Endothelial cell of umbilical vein (primary cell): ENCODE measurements around the gene TYK2. TPM values are rescaled to one million over a fixed set of nuclear protein-coding genes. Genes with fewer than 3 reads are reported as not detected.

Experiments used
- BruUV-seq: library from RNA; stranded (reverse); fragments of 400-500 nt; replicated peaks from 2 replicates; lab custom pipeline; 2021; lab: Mats Ljungman, UMichigan
- CTCF ChIA-PET: fragments of 300-600, 350-600 bp; sonication (Branson Sonifier 250); formaldehyde crosslinking; loops from one replicate; lab custom pipeline; 2021; ENCODE audit warnings: antibody characterized with exemption, inconsistent platforms; lab: Charles Lee
- POLR2A ChIA-PET: fragments of 300-600, 350-600 bp; sonication (Branson Sonifier 250); formaldehyde crosslinking; loops from one replicate; lab custom pipeline; 2021; ENCODE audit warnings: antibody characterized with exemption, inconsistent platforms; lab: Charles Lee
- DNase-seq: peaks from one replicate; pipeline ENCODE4 v3.0.0-alpha.2; 2011; ENCODE audit warnings: low read depth, low spot score
- FAIRE-seq: peaks from 2 replicates; lab custom pipeline; 2011; peaks lifted over from hg19 to GRCh38; lab: Jason Lieb, UNC
- H2AFZ ChIP-seq: 2 replicates; pipeline ENCODE4 v1.6.0; 2012; ENCODE audit warnings: low read depth, low read length, control low read depth, inconsistent platforms
- H3K27ac ChIP-seq: 2 replicates; pipeline ENCODE4 v1.5.1; 2011; ENCODE audit warnings: low read depth, mild to moderate bottlenecking, control low read depth, low read length, moderate library complexity; ENCODE audit not compliant: insufficient read depth
- H3K27me3 ChIP-seq, 2 experiments: 2 replicates each; pipeline versions ENCODE4 v1.6.0 to v1.6.1; 2011; ENCODE audit warnings: low read length in 2 of 2, mixed read lengths in 1 of 2; ENCODE audit not compliant: control insufficient read depth in 2 of 2, insufficient read depth in 2 of 2
- H3K36me3 ChIP-seq, 2 experiments: 2 replicates in 1 of 2; 3 replicates in 1 of 2; pipeline ENCODE4 v1.5.1; 2011; ENCODE audit warnings: low read length in 2 of 2, mild to moderate bottlenecking in 1 of 2, moderate library complexity in 1 of 2; ENCODE audit not compliant: control insufficient read depth in 2 of 2, insufficient read depth in 2 of 2; ENCODE audit errors: extremely low read depth in 1 of 2
- H3K4me1 ChIP-seq: 3 replicates; pipeline ENCODE4 v1.5.1; 2011; ENCODE audit warnings: mild to moderate bottlenecking, low read length; ENCODE audit not compliant: control insufficient read depth, insufficient read depth; ENCODE audit errors: extremely low read depth
- H3K4me2 ChIP-seq: 2 replicates; pipeline ENCODE4 v1.6.1; 2011; ENCODE audit warnings: low read length, control low read depth, mixed read lengths; ENCODE audit not compliant: insufficient read depth
- H3K4me3 ChIP-seq, 3 experiments: fragments of 200-600 bp in 1 of 3; sonication (generic), shearing (Covaris generic) in 1 of 3; replicated peaks in 1 of 3; 2 replicates each; pipeline ENCODE4 v1.5.1; 2011 to 2016; ENCODE audit warnings: control low read depth in 3 of 3, low read length in 3 of 3, mild to moderate bottlenecking in 2 of 3, inconsistent platforms in 1 of 3, low read depth in 1 of 3, moderate library complexity in 1 of 3; ENCODE audit not compliant: insufficient read depth in 1 of 3
- H3K79me2 ChIP-seq: 2 replicates; pipeline ENCODE4 v1.6.0; 2012; ENCODE audit warnings: low read length, inconsistent platforms; ENCODE audit not compliant: control insufficient read depth, insufficient read depth
- H3K9ac ChIP-seq: replicated peaks from 2 replicates; pipeline ENCODE3; 2011; ENCODE audit warnings: low read length, control low read depth; ENCODE audit not compliant: insufficient read depth; ENCODE audit errors: extremely low read depth
- H3K9me1 ChIP-seq: replicated peaks from 3 replicates; pipeline ENCODE4 v1.6.0; 2011; ENCODE audit warnings: mild to moderate bottlenecking, low read length; ENCODE audit not compliant: control insufficient read depth, insufficient read depth; ENCODE audit errors: extremely low read depth
- H3K9me3 ChIP-seq: replicated peaks from 2 replicates; pipeline ENCODE4 v1.5.1; 2012; ENCODE audit warnings: low read length, inconsistent platforms; ENCODE audit not compliant: control insufficient read depth, insufficient read depth
- H4K20me1 ChIP-seq: replicated peaks from 2 replicates; pipeline ENCODE3; 2011; ENCODE audit warnings: mild to moderate bottlenecking, low read length; ENCODE audit not compliant: control insufficient read depth, insufficient read depth; ENCODE audit errors: extremely low read depth
- EZH2 ChIP-seq: IDR thresholded peaks from 2 replicates; pipeline ENCODE4 v1.6.1; 2012; ENCODE audit warnings: borderline replicate concordance, low read depth, mild to moderate bottlenecking, moderate library complexity, low read length, inconsistent platforms; ENCODE audit not compliant: severe bottlenecking
- FOS ChIP-seq: IDR thresholded peaks from 2 replicates; pipeline ENCODE4 v1.6.1; 2011; ENCODE audit warnings: mild to moderate bottlenecking, low read length, moderate library complexity, borderline replicate concordance; ENCODE audit not compliant: insufficient read depth
- GATA2 ChIP-seq: IDR thresholded peaks from 2 replicates; pipeline ENCODE4 v1.7.0; 2011; ENCODE audit warnings: low read depth, mild to moderate bottlenecking, moderate library complexity, mixed read lengths, low read length; ENCODE audit not compliant: insufficient read length, insufficient read depth
- JUN ChIP-seq: IDR thresholded peaks from 2 replicates; pipeline ENCODE4 v1.6.1; 2011; ENCODE audit warnings: borderline replicate concordance, low read depth; ENCODE audit not compliant: insufficient read length, insufficient read depth
- MAX ChIP-seq: IDR thresholded peaks from 2 replicates; pipeline ENCODE4 v1.6.1; 2011; ENCODE audit not compliant: insufficient read depth, insufficient read length
- MYC ChIP-seq: IDR thresholded peaks from one replicate; pipeline ENCODE4 v1.6.1; 2011; ENCODE audit warnings: mild to moderate bottlenecking, low read depth, low read length
- POLR2A ChIP-seq: IDR thresholded peaks from 2 replicates; pipeline ENCODE4 v1.6.1; 2012; ENCODE audit warnings: low read depth, mild to moderate bottlenecking, control low read depth, low read length
- POLR2AphosphoS5 ChIP-seq: IDR thresholded peaks from 2 replicates; pipeline ENCODE4 v1.6.1; 2012; ENCODE audit warnings: low read depth, mild to moderate bottlenecking, control low read depth, low read length, moderate library complexity; ENCODE audit not compliant: insufficient read depth
- dilution Hi-C: fragments of 300-500 bp; cut with MboI; formaldehyde crosslinking; loops from one replicate; pipeline ENCODE4 v1.15.0; 2019; ENCODE audit warnings: low sequenced_read_pairs; ENCODE audit not compliant: extremely low pct_ligation_motif_present
- intact Hi-C: fragments of 100-400 bp; cut with micrococcal nuclease; formaldehyde crosslinking; loops from one replicate; pipeline ENCODE4 v1.10.0; 2022
- polyA plus RNA-seq, 4 experiments: library from polyadenylated mRNA; depleted of rRNA in 3 of 4; stranded (reverse) in 3 of 4; unstranded in 1 of 4; fragments of >200 nt; gene quantifications; 2 replicates each; pipeline versions ENCODE4 v1.2.1 to v1.2.3, GENCODE V29; 2011 to 2012; ENCODE audit warnings: missing spikeins in 1 of 4
- total RNA-seq: library from RNA; stranded (reverse); gene quantifications from 2 replicates; pipeline ENCODE4 v1.2.3, GENCODE V29; 2021
- TF ChIP-seq, protein P1 (sequence below), 2 donors: IDR thresholded peaks; 1 replicate in 1 of 2; 2 replicates in 1 of 2; pipeline ENCODE4 v1.5.1; 2011; ENCODE audit warnings: low read length in 2 of 2, mild to moderate bottlenecking in 2 of 2, moderate library complexity in 2 of 2, control low read depth in 1 of 2, inconsistent platforms in 1 of 2, low read depth in 1 of 2; ENCODE audit not compliant: insufficient read depth in 1 of 2; ENCODE audit errors: extremely low read depth in 1 of 2

TYK2 gene
- total and polyA plus RNA-seq, 2 donors (not counting 3 experiments of a cell fraction or from before 2014, with no cell fraction given), result 92.9 to 138 TPM

DNA sequence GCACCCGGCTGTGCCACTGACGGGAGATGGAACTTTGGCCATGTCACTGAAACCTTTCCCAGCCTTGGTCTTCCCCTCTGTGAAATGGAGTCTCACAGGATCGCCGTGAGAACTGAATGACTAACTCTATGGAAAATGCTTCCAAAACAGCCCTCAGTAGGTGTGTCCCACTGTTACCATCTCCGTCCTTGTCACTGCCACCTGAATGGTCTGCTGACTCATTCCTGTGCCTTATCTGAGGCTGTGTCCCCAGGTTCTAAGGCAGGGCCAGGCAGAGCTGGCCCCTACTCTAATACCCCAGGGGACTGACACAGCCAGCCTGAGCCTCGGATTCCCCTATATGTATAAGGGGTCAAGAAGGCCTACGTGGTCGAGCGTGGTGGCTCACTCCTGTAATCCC is 18.4 kb upstream of the TYK2 start:
- Histone ChIP-seq H3K36me3 (peaks cover 13 to 25% of the 10 kb centered on the region in 2 experiments), H3K4me2 (no peak overlapping the region), H3K4me1 (peaks cover 11% of the 10 kb centered on the region), H3K9ac (no peak overlapping the region), H3K4me3 (no peak overlapping the region), H3K9me1 (no peaks in the 10 kb centered on the region), H2AFZ (no peak overlapping the region), H3K9me3 (no peaks in the 10 kb centered on the region), H4K20me1 (no peaks in the 10 kb centered on the region), H3K27ac (no peak overlapping the region), H3K79me2 (peaks cover 66% of the 10 kb centered on the region), H3K27me3 (no peaks in the 10 kb centered on the region)
- CTCF ChIA-PET, result interaction anchor here (0.7 to 5.1 kb wide), 5 partner anchors 8 to 140 kb away, joined by 3 to 33 read pairs (median 6); no protein-coding TSS in a partner anchor
- BruUV-seq, result no TSS peak
- intact Hi-C loops (no loop called here), dilution Hi-C loops (no loop called here)
- no peak for DNase-seq
- FAIRE-seq, result no peak
- no peak for TF ChIP-seq JUN
- TF ChIP-seq POLR2A, result no peak
- no peak for TF ChIP-seq MAX
- TF ChIP-seq FOS, result no peak
- no peak for TF ChIP-seq EZH2
- TF ChIP-seq MYC, result no peak
- TF ChIP-seq POLR2AphosphoS5, result no peak
- no peak for TF ChIP-seq GATA2
- TF ChIP-seq, protein P1, sequence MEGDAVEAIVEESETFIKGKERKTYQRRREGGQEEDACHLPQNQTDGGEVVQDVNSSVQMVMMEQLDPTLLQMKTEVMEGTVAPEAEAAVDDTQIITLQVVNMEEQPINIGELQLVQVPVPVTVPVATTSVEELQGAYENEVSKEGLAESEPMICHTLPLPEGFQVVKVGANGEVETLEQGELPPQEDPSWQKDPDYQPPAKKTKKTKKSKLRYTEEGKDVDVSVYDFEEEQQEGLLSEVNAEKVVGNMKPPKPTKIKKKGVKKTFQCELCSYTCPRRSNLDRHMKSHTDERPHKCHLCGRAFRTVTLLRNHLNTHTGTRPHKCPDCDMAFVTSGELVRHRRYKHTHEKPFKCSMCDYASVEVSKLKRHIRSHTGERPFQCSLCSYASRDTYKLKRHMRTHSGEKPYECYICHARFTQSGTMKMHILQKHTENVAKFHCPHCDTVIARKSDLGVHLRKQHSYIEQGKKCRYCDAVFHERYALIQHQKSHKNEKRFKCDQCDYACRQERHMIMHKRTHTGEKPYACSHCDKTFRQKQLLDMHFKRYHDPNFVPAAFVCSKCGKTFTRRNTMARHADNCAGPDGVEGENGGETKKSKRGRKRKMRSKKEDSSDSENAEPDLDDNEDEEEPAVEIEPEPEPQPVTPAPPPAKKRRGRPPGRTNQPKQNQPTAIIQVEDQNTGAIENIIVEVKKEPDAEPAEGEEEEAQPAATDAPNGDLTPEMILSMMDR (IDR thresholded peaks at IDR 0.05; ENCODE audit: extremely low read depth in 1 of 2, insufficient read depth in 1 of 2, low read depth in 1 of 2, low read length in 2 of 2), result no peak
- POLR2A ChIA-PET, result no interaction called here
